HepG2 (cell line): Measurements from ENCODE around the gene MATN1. TPM values are rescaled to one million over a fixed set of nuclear protein-coding genes. Genes with fewer than 3 reads are reported as not detected.

ENCODE experiments used
- HNF4G ChIP-seq, 2 experiments: sonication (generic) in 1 of 2; formaldehyde crosslinking in 1 of 2; IDR thresholded peaks; 2 replicates each; pipeline versions ENCODE4 v1.4.0 to v1.6.1; 2011 to 2020; ENCODE audit warnings: borderline replicate concordance in 2 of 2, low read depth in 2 of 2, mild to moderate bottlenecking in 2 of 2, low read length in 1 of 2, missing genetic modification reagents in 1 of 2, moderate library complexity in 1 of 2
- TBX3 ChIP-seq: fragments of 450-650 bp; IDR thresholded peaks from 2 replicates; pipeline ENCODE4 v1.6.1; 2017; ENCODE audit warnings: antibody characterized with exemption, mild to moderate bottlenecking, inconsistent platforms, borderline replicate concordance
- ZFP37 ChIP-seq: sonication (generic); formaldehyde crosslinking; IDR thresholded peaks from 2 replicates; pipeline ENCODE4 v1.4.0; 2020; ENCODE audit warnings: missing genetic modification reagents, borderline replicate concordance
- polyA plus RNA-seq, 8 experiments: library from polyadenylated mRNA; depleted of rRNA in 3 of 8; stranded (reverse) in 7 of 8; unstranded in 1 of 8; fragments of >200 nt; fragmentation: Illumina TruSeq in 4 of 8; extraction: Trizol in 4 of 8; gene quantifications; 2 replicates each; pipeline versions ENCODE4 v1.2.1 to v1.2.3, GENCODE V29; 2011 to 2016; ENCODE audit warnings: low read depth in 4 of 8, missing spikeins in 1 of 8, mixed read lengths in 1 of 8; ENCODE audit not compliant: insufficient read depth in 1 of 8
- total RNA-seq, 5 experiments: library from RNA; depleted of rRNA; stranded (reverse); fragments of >200 nt; fragmentation: Illumina TruSeq; extraction: Trizol; gene quantifications; 2 replicates each; pipeline ENCODE4 v1.2.3, GENCODE V29; 2016; ENCODE audit warnings: low read depth in 1 of 5
- TF ChIP-seq, protein P1 (sequence below): sonication (generic); formaldehyde crosslinking; IDR thresholded peaks from one replicate; pipeline ENCODE4 v1.5.1; 2020; ENCODE audit warnings: mild to moderate bottlenecking, missing genetic modification reagents; ENCODE audit errors: not compliant biosample characterization
- TF ChIP-seq, protein P2 (sequence below): sonication (generic); formaldehyde crosslinking; IDR thresholded peaks from 2 replicates; pipeline ENCODE4 v1.9.0; 2021; ENCODE audit warnings: missing genetic modification reagents, borderline replicate concordance
- TF ChIP-seq, protein P3 (sequence below): sonication (generic); formaldehyde crosslinking; conservative IDR thresholded peaks from 2 replicates; pipeline ENCODE4 v1.4.0; 2020; ENCODE audit warnings: missing genetic modification reagents

Gene MATN1
- total and polyA plus RNA-seq, 2 of the 13 experiments (the other 11 are each of a cell fraction or from before 2014, with no cell fraction given), result 0.04 to 0.05 TPM

DNA sequence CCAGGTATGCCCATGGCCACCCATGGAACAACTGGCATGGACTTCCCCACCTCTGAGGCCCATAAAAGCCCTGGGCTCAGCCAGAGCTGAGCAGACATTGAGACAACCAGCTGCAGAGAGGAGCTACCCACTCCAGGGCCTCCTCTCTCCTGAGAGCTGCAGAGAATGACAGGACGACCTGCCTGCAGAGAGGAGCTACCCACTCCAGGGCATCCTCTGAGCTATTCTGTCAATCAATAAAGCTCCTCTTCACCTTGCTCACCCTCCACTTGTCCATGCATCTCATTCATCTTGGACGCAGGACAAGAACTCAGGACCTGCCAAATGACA lies 43.4 kb downstream of the MATN1 start (continued):
- TF ChIP-seq, protein P1, sequence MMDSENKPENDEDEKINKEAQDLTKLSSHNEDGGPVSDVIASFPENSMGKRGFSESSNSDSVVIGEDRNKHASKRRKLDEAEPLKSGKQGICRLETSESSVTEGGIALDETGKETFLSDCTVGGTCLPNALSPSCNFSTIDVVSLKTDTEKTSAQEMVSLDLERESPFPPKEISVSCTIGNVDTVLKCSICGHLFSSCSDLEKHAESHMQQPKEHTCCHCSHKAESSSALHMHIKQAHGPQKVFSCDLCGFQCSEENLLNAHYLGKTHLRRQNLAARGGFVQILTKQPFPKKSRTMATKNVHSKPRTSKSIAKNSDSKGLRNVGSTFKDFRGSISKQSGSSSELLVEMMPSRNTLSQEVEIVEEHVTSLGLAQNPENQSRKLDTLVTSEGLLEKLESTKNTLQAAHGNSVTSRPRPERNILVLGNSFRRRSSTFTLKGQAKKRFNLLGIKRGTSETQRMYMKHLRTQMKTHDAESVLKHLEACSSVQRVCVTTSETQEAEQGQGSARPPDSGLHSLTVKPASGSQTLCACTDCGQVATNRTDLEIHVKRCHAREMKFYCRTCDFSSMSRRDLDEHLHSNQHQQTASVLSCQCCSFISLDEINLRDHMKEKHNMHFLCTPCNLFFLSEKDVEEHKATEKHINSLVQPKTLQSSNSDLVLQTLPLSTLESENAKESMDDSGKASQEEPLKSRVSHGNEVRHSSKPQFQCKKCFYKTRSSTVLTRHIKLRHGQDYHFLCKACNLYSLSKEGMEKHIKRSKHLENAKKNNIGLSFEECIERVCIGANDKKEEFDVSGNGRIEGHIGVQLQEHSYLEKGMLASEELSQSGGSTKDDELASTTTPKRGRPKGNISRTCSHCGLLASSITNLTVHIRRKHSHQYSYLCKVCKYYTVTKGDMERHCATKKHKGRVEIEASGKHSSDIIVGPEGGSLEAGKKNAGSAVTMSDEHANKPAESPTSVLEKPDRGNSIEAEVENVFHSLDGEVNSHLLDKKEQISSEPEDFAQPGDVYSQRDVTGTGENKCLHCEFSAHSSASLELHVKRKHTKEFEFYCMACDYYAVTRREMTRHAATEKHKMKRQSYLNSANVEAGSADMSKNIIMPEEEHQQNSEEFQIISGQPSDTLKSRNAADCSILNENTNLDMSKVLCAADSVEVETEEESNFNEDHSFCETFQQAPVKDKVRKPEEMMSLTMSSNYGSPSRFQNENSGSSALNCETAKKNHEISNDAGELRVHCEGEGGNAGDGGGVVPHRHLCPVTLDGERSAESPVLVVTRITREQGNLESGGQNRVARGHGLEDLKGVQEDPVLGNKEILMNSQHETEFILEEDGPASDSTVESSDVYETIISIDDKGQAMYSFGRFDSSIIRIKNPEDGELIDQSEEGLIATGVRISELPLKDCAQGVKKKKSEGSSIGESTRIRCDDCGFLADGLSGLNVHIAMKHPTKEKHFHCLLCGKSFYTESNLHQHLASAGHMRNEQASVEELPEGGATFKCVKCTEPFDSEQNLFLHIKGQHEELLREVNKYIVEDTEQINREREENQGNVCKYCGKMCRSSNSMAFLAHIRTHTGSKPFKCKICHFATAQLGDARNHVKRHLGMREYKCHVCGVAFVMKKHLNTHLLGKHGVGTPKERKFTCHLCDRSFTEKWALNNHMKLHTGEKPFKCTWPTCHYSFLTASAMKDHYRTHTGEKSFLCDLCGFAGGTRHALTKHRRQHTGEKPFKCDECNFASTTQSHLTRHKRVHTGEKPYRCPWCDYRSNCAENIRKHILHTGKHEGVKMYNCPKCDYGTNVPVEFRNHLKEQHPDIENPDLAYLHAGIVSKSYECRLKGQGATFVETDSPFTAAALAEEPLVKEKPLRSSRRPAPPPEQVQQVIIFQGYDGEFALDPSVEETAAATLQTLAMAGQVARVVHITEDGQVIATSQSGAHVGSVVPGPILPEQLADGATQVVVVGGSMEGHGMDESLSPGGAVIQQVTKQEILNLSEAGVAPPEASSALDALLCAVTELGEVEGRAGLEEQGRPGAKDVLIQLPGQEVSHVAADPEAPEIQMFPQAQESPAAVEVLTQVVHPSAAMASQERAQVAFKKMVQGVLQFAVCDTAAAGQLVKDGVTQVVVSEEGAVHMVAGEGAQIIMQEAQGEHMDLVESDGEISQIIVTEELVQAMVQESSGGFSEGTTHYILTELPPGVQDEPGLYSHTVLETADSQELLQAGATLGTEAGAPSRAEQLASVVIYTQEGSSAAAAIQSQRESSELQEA (CRISPR knock-in tag), result no peak
- no peak for TF ChIP-seq HNF4G (IDR thresholded peaks at IDR 0.05; ENCODE audit: borderline replicate concordance, low read depth, low read length)
- TF ChIP-seq HNF4G (CRISPR knock-in tag; IDR thresholded peaks at IDR 0.05; ENCODE audit: borderline replicate concordance, low read depth), result no peak
- TF ChIP-seq, protein P2, sequence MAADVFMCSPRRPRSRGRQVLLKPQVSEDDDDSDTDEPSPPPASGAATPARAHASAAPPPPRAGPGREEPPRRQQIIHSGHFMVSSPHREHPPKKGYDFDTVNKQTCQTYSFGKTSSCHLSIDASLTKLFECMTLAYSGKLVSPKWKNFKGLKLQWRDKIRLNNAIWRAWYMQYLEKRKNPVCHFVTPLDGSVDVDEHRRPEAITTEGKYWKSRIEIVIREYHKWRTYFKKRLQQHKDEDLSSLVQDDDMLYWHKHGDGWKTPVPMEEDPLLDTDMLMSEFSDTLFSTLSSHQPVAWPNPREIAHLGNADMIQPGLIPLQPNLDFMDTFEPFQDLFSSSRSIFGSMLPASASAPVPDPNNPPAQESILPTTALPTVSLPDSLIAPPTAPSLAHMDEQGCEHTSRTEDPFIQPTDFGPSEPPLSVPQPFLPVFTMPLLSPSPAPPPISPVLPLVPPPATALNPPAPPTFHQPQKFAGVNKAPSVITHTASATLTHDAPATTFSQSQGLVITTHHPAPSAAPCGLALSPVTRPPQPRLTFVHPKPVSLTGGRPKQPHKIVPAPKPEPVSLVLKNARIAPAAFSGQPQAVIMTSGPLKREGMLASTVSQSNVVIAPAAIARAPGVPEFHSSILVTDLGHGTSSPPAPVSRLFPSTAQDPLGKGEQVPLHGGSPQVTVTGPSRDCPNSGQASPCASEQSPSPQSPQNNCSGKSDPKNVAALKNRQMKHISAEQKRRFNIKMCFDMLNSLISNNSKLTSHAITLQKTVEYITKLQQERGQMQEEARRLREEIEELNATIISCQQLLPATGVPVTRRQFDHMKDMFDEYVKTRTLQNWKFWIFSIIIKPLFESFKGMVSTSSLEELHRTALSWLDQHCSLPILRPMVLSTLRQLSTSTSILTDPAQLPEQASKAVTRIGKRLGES (CRISPR knock-in tag), result no peak
- TF ChIP-seq ZFP37 (CRISPR knock-in tag), result no peak
- TF ChIP-seq, protein P3, sequence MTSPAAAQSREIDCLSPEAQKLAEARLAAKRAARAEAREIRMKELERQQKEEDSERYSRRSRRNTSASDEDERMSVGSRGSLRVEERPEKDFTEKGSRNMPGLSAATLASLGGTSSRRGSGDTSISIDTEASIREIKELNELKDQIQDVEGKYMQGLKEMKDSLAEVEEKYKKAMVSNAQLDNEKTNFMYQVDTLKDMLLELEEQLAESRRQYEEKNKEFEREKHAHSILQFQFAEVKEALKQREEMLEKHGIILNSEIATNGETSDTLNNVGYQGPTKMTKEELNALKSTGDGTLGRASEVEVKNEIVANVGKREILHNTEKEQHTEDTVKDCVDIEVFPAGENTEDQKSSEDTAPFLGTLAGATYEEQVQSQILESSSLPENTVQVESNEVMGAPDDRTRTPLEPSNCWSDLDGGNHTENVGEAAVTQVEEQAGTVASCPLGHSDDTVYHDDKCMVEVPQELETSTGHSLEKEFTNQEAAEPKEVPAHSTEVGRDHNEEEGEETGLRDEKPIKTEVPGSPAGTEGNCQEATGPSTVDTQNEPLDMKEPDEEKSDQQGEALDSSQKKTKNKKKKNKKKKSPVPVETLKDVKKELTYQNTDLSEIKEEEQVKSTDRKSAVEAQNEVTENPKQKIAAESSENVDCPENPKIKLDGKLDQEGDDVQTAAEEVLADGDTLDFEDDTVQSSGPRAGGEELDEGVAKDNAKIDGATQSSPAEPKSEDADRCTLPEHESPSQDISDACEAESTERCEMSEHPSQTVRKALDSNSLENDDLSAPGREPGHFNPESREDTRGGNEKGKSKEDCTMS (CRISPR knock-in tag), result no peak
- no peak for TF ChIP-seq TBX3
